ENCODE results near the gene LMAN2L.

LMAN2L gene

GRCh38 chr2:96699021-96699420 lies 40.8 kb downstream of the LMAN2L start:
- no peak overlapping the region for H3K4me3 ChIP-seq (ENCODE audit: low read length)
- DNase-seq (ENCODE audit: low read depth) = no peak
- TF ChIP-seq CTCF (conservative IDR thresholded peaks at IDR 0.05; ENCODE audit: low read depth, low read length) = no peak

DNA sequence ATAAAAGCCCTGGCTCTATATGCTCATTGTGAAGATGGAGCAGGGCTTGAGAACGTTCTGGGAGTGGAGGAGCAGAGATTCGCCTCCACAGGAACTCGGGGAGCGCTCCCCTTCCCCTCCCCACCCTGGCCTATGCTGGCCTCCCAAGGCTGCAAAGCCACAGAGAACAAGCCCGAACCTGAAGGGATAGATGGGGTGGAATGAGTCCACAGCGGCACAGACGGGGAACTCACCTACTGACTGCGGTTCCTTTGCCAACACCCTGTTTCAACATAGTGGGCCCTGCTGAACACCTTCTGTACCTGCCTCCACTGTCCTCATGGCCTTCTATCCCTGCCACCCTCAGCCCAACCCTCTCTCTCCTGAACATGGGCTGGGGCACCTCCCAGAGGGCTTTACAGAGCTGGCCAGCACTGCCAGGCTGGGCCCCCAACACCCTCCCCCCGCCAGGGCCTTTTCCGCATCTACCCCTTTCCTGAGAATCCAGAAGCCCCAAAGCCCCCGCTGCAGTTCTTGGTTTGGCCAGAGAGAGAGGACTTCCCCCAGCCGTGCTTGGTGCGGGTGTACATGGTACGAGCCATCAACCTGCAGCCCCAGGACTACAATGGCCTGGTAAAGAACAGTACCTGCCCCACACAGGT lies 41.5 kb downstream of the LMAN2L start:
- no peak overlapping the region for H3K4me3 ChIP-seq (ENCODE audit: low read length)
- DNase-seq (ENCODE audit: low read depth) = no peak
- TF ChIP-seq CTCF (conservative IDR thresholded peaks at IDR 0.05; ENCODE audit: low read depth, low read length) = no peak

- TF ChIP-seq CTCF (conservative IDR thresholded peaks at IDR 0.05; ENCODE audit: low read depth, low read length) = no peak
- no peak for DNase-seq (ENCODE audit: low read depth)
- H3K4me3 ChIP-seq (ENCODE audit: low read length) = no peak overlapping the region
Measured at GRCh38 chr2:96697476-96697875, 42.4 kb downstream of the LMAN2L start.

DNA sequence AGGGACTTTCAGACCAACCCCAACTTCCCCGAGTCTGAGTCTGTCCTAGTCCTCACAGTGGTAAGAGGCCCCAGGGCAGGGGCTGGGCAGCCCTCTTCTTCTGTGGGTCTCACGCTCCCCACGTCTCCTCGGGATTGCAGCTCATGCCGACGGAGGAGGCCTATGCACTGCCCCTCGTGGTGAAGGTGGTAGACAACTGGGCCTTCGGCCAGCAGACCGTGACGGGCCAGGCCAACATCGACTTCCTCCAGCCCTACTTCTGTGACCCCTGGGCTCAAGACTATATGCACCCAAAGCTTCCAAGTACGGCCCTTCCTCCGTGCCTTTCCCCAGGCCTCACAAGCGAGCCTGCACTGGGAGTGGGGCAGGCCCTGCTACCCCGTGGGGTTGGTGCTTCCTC lies 44.3 kb downstream of the LMAN2L start:
- no peak overlapping the region for H3K4me3 ChIP-seq (ENCODE audit: low read length)
- DNase-seq (ENCODE audit: low read depth) = no peak
- TF ChIP-seq CTCF (conservative IDR thresholded peaks at IDR 0.05; ENCODE audit: low read depth, low read length) = no peak

DNA sequence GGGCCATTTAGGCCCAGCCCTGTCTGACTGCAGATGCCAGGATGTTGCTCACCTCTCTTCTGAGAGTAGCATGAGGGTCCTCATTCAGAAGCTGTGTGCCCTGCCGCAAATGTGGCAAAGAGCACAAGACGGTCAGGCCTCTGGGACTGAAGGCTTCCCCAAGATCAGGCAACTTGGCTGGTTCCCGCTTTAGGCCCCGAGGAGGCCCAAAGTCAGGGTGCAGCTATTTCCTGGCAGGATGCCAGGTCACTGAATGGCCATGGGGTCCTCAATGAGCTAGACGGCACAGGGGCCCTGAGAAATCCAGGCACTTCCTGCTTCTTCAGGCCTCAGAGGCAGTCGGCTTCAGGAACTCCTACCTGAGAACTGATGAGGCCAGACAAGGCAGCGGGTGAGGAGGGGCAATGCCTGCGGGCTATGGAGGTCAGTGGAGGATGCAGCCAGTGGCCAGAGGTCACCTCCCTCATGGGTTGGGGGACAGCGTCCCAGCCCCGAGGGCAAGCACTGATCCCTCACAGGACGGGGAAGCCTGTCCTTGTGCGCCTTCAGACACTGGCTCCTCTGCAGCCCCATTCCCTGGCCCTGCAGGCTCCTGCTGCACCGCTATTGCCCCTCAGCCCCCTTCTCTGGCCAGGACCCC lies 44.9 kb downstream of the LMAN2L start:
- DNase-seq (ENCODE audit: low read depth) = no peak
- H3K4me3 ChIP-seq (ENCODE audit: low read length) = no peak overlapping the region
- no peak for TF ChIP-seq CTCF (conservative IDR thresholded peaks at IDR 0.05; ENCODE audit: low read depth, low read length)

DNA sequence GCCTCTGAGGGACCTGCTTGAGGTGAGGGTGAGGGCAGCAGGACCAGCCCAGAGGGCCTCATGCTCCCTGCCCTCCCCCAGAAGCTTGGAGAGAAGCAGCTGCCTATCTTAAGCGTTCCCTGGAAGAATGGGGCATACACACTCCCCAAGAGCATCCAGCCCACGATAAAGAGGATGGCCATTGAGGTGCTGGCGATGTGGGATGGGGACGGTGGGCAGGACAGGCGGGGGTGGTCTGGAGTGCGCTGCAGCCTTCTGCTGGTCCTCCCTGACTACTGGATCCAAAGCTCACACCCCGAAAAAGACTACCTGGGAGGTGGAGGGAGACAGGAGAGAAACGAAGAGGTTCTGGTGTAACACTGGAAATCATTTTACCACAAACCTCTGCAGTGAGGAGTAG lies 45.6 kb downstream of the LMAN2L start:
- no peak overlapping the region for H3K4me3 ChIP-seq (ENCODE audit: low read length)
- no peak for DNase-seq (ENCODE audit: low read depth)
- TF ChIP-seq CTCF (conservative IDR thresholded peaks at IDR 0.05; ENCODE audit: low read depth, low read length) = no peak

Measured in retinal pigment epithelial cell (primary cell).